VCaP (cell line): ENCODE results near the gene MAU2.
A peak's percentile ranks its signal among the peaks of the same experiment; 100 is the strongest.

Source experiments
- H3K27ac ChIP-seq: fragments of 450-650 bp; 2 replicates; pipeline ENCODE4 v1.5.1; 2017
- CTCF ChIP-seq: fragments of 450-650 bp; conservative IDR thresholded peaks from 2 replicates; pipeline ENCODE4 v1.5.1; 2017; ENCODE audit warnings: mild to moderate bottlenecking, moderate library complexity

The MAU2 gene

DNA sequence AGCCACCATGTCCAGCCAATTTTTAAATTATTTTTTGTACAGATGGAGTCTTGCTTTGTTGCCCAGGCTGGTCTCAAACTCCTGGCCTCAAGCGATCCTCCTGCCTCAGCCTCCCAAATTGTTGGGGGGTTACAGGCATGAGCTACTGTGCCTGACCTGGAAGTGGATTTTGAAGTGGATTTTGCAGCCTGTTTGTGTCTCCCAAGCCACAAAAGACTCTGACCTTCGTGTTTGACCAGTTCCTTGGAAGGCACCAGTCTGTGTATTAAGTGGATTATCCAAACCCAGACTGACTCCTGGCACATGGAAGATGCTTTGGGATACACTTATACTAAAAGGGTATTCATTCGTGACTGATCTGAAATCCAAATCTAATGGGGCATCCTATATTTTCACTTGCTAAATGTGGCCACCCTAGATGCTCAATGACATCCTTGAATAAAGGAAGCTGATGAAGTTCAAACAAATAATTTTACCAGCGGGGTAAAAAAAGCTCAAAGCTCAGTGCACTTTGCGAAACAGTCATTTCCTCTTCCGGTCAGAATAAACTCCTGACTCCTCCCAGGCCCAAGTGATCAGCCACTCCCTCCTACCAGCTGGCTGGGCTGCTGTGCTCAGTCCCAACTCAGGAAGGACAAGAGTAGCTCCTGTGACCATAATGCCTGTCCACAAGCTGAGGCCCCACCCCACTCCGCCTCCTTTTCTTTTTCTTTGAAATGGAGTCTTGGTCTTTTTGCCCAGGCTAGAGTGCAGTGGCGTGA lies 52.2 kb downstream of the MAU2 start:
- TF ChIP-seq CTCF = no peak
- H3K27ac ChIP-seq = peak overlapping the region; percentile 20; the same call in 1 of the 2 replicates

- no peak overlapping the region for H3K27ac ChIP-seq
- TF ChIP-seq CTCF = no peak
These were observed 58.9 kb downstream of the MAU2 start for GRCh38 chr19:19379527-19379926.

- peak overlapping the region; percentile 21; the same call in 1 of the 2 replicates for H3K27ac ChIP-seq
These were observed 59.7 kb downstream of the MAU2 start for GRCh38 chr19:19380316-19380715.

DNA sequence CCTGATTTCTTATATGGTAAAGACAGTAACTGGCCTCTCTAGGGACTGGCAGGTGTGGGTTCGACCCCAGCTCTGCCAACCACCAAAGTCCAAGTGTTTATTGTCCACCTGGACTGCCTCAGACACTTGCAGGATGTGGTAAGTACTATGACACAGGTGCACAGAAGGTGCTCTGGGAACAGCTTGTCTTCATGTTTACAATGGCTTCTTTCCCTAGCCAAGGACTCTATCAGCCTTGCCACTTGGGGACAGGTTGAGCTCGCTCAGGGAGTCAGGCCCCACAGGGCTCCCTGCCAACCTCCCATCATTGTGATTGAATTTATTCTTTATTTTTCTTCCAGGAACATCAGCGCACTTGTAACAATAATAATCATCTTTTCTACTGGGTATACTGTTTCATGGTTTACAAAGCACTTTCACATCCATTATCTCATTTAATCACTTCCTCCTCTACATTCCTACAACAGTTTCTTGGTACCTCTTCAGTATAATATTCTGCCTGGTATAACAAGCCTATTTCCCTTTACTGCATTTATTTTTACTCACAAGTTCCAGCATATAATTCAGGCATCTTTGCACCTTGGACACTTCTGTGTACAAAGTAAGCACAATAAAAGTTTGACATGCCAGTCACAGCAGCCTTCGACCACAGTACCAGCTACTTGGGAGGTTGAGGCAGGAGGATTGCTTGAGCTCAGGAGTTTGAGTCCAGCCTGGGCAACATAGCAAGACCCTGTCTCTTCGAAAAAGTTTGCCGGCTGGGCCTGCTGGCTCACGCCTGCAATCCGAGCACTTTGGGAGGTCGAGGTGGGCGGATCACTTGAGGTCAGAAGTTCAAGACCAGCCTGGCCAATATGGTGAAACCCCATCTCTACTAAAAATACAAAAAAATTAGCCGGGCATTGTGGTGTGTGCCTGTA lies 60.6 kb downstream of the MAU2 start:
- peak overlapping the region; percentile 21; the same call in 1 of the 2 replicates for H3K27ac ChIP-seq
- TF ChIP-seq CTCF = no peak

DNA sequence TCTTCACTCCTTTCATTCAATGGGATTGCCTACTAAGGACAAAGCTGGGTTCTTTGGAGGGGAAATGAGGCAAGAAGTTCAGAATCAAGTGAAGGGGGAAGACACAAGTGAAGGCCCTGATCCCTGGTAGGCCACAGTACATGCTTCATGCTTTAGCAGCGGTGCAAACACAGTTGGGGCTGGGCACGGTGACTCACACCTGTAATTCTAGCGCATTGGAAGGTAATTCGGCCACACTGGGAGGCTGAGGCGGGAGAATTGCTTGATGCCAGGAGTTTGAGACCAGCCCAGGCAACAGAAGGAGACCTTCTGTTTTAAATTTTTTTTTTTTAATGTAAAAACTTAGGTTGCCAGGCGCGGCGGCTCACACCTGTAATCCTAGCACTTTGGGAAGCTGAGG lies 61.5 kb downstream of the MAU2 start:
- TF ChIP-seq CTCF = no peak
- H3K27ac ChIP-seq = no peak overlapping the region

- peak overlapping the region; percentile 71; the same call in 1 of the 2 replicates for H3K27ac ChIP-seq
- no peak for TF ChIP-seq CTCF
These were observed 63.9 kb downstream of the MAU2 start for GRCh38 chr19:19384486-19384885.

DNA sequence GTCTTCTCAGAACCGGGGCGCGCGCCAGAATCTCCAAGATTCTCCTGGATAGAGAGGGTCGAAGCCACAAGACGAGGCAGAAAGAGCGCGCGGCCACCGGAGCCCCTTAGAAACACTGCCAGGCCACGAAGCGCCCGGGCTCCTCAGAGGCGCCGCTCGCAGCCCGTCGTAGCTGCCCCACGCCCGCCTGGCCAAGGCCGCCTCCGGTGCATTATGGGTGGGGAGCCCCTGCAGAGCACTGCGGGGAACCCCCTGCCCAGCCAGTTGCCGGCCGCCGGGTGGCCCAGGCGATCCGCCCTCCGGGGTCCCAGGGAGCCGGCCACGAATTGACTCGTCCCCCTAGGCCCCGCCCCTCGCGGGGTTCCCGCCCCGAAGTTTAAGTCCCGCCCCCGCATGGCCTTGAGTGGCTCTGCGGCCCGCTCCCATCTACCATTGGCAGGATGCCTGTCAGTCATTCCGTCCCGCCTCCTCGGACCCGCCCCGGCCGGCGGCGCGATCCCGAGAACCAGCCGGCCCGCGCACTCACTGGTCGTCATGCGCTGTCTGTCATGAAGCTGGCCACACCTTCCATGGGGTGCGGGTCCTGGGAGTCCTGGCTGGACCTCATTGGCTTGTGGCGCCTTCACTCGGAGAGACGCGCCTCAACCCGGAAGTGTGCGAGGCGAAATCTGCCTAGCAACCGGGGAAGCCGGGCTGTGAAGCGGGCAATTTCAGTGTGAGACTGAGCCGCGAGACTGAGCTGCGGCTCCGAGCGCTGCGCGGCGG lies 64.7 kb downstream of the MAU2 start:
- TF ChIP-seq CTCF = no peak
- H3K27ac ChIP-seq = peak overlapping the region; percentile 71
